Body of pancreas (tissue), 4 donors: Measurements from ENCODE around the gene PIMREG.

ENCODE experiments used
- CTCF ChIP-seq, 7 experiments: fragments of 450-650 bp in 4 of 7; fragments of 200-600 bp in 3 of 7; sonication (generic) in 3 of 7; IDR thresholded peaks; one replicate each; pipeline ENCODE4 v1.5.1; 2016 to 2019; ENCODE audit warnings: antibody characterized with exemption in 7 of 7
- POLR2A ChIP-seq, 3 donors: fragments of 450-650 bp; IDR thresholded peaks; one replicate each; pipeline ENCODE4 v1.6.1; 2016; ENCODE audit warnings: antibody characterized with exemption in 3 of 3, mild to moderate bottlenecking in 2 of 3

- TF ChIP-seq POLR2A (IDR thresholded peaks at IDR 0.05) (no peak), CTCF (IDR thresholded peaks at IDR 0.05) (no peak)
Measured at GRCh38 chr17:6467567-6467966, 23.3 kb downstream of the PIMREG start.
